ENCODE data around the gene CELA2A. TPM values are rescaled to one million over a fixed set of nuclear protein-coding genes. Genes with fewer than 3 reads are reported as not detected.
"Not testable (repeated sequence)": the region's sequence is repeated elsewhere in the genome, so short reads cannot be mapped to it uniquely, and the experiment has no call there.

CELA2A gene
- total RNA-seq, 1 experiment from 2014 or later = 0.72 TPM

DNA sequence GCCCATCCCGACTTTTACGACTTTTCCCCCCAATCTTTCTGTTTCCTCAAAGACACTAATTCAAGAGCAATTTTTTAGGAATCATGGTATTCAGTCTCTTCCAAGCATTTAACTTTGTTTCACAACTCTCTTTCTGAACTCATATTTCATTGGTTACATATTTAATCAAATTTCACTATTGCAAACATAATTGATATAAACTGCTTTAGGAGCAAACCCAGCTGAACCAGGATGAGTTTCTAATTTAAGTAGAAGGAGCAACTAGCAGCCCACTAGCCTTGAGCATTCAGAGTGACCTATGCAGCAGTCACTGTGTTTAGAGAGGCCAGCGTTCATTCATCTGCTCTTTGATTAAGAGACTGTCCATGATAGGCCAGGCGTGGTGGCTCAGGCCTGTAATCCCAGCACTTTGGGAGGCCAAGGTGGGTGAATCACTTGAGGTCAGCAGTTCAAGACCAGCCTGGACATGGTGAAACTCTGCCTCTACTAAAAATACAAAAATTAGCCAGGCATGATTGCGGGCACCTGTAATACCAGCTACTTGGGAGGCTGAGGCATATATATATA, 21.2 kb downstream of the CELA2A start:
- no TSS peak for BruUV-seq (replicated peaks)
- in situ Hi-C loops (cut with HindIII; ENCODE audit: low pct_unique_long_range_greater_than_20kb, low sequenced_read_pairs) = no loop called here
- ATAC-seq (no peak), DNase-seq (ENCODE audit: low read depth, low spot score) (no peak)
- intact Hi-C loops (cut with micrococcal nuclease; ENCODE audit: unreplicated experiment) = no loop called here
- no peak overlapping the region for H3K4me3 ChIP-seq (ENCODE audit: low read depth in 2 of 2, low read length in 2 of 2)
- POLR2A ChIA-PET = no interaction called here
- no peaks in the 10 kb centered on the region for H3K27me3 ChIP-seq (ENCODE audit: control insufficient read depth, insufficient read depth, low read length)
- H3K36me3 ChIP-seq (ENCODE audit: control insufficient read depth, insufficient read depth, low read length) = no peaks in the 10 kb centered on the region
- no peaks in the 10 kb centered on the region for H3K4me1 ChIP-seq (ENCODE audit: control insufficient read depth, insufficient read depth, low read length)
- CTCF ChIA-PET = no interaction called here
- H3K27ac ChIP-seq (ENCODE audit: low read length) = no peak overlapping the region
- H3K9me3 ChIP-seq (ENCODE audit: control insufficient read depth, insufficient read depth, low read depth, low read length) = no peaks in the 10 kb centered on the region
- TF ChIP-seq SIN3A (IDR thresholded peaks at IDR 0.05; ENCODE audit: borderline replicate concordance, insufficient read depth, low read depth, low read length) = no peak
- TF ChIP-seq TCF7L2 (IDR thresholded peaks at IDR 0.05; ENCODE audit: low read depth, low read length) = no peak
- TF ChIP-seq, protein P1, sequence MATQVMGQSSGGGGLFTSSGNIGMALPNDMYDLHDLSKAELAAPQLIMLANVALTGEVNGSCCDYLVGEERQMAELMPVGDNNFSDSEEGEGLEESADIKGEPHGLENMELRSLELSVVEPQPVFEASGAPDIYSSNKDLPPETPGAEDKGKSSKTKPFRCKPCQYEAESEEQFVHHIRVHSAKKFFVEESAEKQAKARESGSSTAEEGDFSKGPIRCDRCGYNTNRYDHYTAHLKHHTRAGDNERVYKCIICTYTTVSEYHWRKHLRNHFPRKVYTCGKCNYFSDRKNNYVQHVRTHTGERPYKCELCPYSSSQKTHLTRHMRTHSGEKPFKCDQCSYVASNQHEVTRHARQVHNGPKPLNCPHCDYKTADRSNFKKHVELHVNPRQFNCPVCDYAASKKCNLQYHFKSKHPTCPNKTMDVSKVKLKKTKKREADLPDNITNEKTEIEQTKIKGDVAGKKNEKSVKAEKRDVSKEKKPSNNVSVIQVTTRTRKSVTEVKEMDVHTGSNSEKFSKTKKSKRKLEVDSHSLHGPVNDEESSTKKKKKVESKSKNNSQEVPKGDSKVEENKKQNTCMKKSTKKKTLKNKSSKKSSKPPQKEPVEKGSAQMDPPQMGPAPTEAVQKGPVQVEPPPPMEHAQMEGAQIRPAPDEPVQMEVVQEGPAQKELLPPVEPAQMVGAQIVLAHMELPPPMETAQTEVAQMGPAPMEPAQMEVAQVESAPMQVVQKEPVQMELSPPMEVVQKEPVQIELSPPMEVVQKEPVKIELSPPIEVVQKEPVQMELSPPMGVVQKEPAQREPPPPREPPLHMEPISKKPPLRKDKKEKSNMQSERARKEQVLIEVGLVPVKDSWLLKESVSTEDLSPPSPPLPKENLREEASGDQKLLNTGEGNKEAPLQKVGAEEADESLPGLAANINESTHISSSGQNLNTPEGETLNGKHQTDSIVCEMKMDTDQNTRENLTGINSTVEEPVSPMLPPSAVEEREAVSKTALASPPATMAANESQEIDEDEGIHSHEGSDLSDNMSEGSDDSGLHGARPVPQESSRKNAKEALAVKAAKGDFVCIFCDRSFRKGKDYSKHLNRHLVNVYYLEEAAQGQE (IDR thresholded peaks at IDR 0.05; ENCODE audit: insufficient read depth in 1 of 2, low read depth in 2 of 2, low read length in 1 of 2) = no peak
- TF ChIP-seq POLR2AphosphoS5 (IDR thresholded peaks at IDR 0.05; ENCODE audit: low read depth, low read length) = no peak
- TF ChIP-seq, protein P2, sequence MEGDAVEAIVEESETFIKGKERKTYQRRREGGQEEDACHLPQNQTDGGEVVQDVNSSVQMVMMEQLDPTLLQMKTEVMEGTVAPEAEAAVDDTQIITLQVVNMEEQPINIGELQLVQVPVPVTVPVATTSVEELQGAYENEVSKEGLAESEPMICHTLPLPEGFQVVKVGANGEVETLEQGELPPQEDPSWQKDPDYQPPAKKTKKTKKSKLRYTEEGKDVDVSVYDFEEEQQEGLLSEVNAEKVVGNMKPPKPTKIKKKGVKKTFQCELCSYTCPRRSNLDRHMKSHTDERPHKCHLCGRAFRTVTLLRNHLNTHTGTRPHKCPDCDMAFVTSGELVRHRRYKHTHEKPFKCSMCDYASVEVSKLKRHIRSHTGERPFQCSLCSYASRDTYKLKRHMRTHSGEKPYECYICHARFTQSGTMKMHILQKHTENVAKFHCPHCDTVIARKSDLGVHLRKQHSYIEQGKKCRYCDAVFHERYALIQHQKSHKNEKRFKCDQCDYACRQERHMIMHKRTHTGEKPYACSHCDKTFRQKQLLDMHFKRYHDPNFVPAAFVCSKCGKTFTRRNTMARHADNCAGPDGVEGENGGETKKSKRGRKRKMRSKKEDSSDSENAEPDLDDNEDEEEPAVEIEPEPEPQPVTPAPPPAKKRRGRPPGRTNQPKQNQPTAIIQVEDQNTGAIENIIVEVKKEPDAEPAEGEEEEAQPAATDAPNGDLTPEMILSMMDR (IDR thresholded peaks at IDR 0.05) = no peak

DNA sequence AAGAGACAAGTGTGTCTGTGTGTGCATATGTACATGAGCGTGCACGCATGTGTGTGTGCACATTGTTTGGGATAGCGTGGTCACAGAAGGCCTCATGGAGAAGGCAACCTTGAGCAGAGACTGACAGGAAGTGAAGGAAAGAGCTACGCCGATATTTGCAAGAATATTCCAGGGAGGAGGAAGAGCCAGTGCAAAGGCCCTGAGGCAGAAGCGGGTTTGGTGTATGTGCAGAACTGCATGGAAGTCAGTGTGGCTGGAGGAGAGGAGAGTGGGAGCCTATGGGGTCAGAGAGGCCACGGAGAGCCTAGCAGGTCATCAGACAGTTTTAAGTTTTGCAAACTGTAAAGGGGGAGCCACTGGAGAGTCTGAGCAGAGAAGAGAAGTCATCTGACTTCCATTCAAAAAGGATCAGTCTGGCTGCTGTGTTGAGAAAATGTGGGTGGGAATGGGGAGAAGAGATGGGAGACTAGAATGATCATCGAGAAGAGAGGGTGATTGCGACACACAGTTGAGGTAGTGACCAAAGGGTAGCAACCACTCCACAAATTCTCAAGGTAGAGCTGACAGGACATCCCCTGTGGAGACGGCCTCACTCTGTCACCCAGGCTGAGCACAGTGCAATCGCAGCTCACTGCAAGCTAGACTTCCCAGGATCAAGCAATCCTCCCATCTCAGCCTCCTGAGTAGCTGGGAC, 23.3 kb downstream of the CELA2A start:
- no peaks in the 10 kb centered on the region for H3K9me3 ChIP-seq (ENCODE audit: control insufficient read depth, insufficient read depth, low read depth, low read length)
- H3K4me3 ChIP-seq (ENCODE audit: low read depth in 2 of 2, low read length in 2 of 2) = no peak overlapping the region
- DNase-seq (ENCODE audit: low read depth, low spot score) = no peak
- H3K36me3 ChIP-seq (ENCODE audit: control insufficient read depth, insufficient read depth, low read length) = no peaks in the 10 kb centered on the region
- H3K27me3 ChIP-seq (ENCODE audit: control insufficient read depth, insufficient read depth, low read length) = no peaks in the 10 kb centered on the region
- no peaks in the 10 kb centered on the region for H3K4me1 ChIP-seq (ENCODE audit: control insufficient read depth, insufficient read depth, low read length)
- ChIA-PET POLR2A (no interaction called here), CTCF (interaction anchor here (0.6 kb wide), 1 partner anchor 379 kb away, joined by 5 read pairs; no protein-coding TSS in a partner anchor)
- in situ Hi-C loops (cut with HindIII; ENCODE audit: low pct_unique_long_range_greater_than_20kb, low sequenced_read_pairs) (no loop called here), intact Hi-C loops (cut with micrococcal nuclease; ENCODE audit: unreplicated experiment) (no loop called here)
- H3K27ac ChIP-seq (ENCODE audit: low read length) = no peak overlapping the region
- TF ChIP-seq POLR2AphosphoS5 (IDR thresholded peaks at IDR 0.05; ENCODE audit: low read depth, low read length) = no peak
- TF ChIP-seq, protein P2 (IDR thresholded peaks at IDR 0.05) = no peak
- no peak for TF ChIP-seq TCF7L2 (IDR thresholded peaks at IDR 0.05; ENCODE audit: low read depth, low read length)
- no peak for TF ChIP-seq SIN3A (IDR thresholded peaks at IDR 0.05; ENCODE audit: borderline replicate concordance, insufficient read depth, low read depth, low read length)
- TF ChIP-seq, protein P1 (IDR thresholded peaks at IDR 0.05; ENCODE audit: insufficient read depth in 1 of 2, low read depth in 2 of 2, low read length in 1 of 2) = no peak
- ATAC-seq = no peak
- no TSS peak for BruUV-seq (replicated peaks)

DNA sequence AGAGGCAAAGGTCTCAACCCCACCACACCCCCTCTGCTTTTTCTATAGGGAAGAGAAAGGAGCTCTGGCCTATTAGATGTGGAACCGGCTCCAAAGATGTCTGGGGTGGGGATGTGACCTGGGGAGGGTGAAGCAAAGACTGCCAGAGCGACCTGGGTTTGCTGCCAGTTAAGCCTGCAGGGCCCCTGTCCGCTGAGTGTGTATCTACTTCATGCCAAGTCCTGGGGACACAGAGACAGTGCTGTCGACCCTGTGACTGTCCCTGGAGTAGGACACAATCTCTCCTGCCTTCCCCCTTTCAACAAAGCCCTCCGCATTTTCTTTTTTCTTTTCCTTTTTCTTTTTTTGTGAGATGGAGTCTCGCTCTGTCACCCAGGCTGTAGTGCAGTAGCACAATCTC, 25.9 kb downstream of the CELA2A start:
- BruUV-seq (replicated peaks); H3K27me3 ChIP-seq (ENCODE audit: control insufficient read depth, insufficient read depth, low read length); in situ Hi-C loops (cut with HindIII; ENCODE audit: low pct_unique_long_range_greater_than_20kb, low sequenced_read_pairs); ATAC-seq; H3K27ac ChIP-seq (ENCODE audit: low read length); intact Hi-C loops (cut with micrococcal nuclease; ENCODE audit: unreplicated experiment); POLR2A ChIA-PET; CTCF ChIA-PET; DNase-seq (ENCODE audit: low read depth, low spot score); H3K36me3 ChIP-seq (ENCODE audit: control insufficient read depth, insufficient read depth, low read length); H3K4me1 ChIP-seq (ENCODE audit: control insufficient read depth, insufficient read depth, low read length); H3K4me3 ChIP-seq (ENCODE audit: low read depth in 2 of 2, low read length in 2 of 2); H3K9me3 ChIP-seq (ENCODE audit: control insufficient read depth, insufficient read depth, low read depth, low read length): not testable (repeated sequence)
